Measurements from ENCODE around the gene TNRC6A. TPM values are rescaled to one million over a fixed set of nuclear protein-coding genes. Genes with fewer than 3 reads are reported as not detected.
A peak's percentile ranks its signal among the peaks of the same experiment; 100 is the strongest.

Gene TNRC6A
- total RNA-seq, 2 donors from 2014 or later: 81.5 to 84.7 TPM

DNA sequence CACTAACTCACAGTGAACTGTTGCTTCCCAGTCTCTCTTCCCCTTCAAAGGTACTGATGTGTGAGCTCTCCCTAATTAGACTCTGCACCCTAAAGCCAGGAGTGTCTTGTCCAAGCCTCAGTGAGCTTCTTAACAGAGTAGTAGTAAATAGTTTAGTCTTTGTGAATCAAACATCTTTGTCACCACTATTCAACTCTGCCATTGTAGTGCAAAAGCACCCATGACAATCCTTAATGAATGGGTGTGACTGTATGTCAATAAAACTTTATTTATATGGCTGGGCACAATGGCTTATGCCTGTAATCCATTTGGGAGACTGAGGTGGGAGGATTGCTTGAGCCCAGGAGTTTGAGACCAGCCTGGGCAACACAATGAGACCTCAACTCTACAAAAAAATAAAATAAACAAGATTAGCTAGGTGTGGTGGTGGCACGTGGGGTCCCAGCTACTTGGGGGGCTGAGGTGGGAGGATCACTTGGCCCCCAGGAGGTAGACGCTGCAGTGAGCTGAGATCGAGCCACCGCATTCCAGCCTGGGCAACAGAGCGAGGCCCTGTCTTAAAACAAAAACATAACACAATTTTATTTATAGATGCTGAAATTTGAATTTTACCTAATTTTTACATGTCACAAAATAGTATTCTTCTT, 45.5 kb upstream of the TNRC6A start:
- Histone ChIP-seq H3K9me3 (ENCODE audit: control insufficient read depth, low read length) (no peaks in the 10 kb centered on the region), H3K27me3 (ENCODE audit: control insufficient read depth, insufficient read depth, low read length, poor library complexity, severe bottlenecking) (no peaks in the 10 kb centered on the region), H3K4me3 (ENCODE audit: low read length) (no peak overlapping the region), H3K4me1 (ENCODE audit: control insufficient read depth, insufficient read depth, low read length) (no peaks in the 10 kb centered on the region), H3K27ac (ENCODE audit: low read depth, low read length) (no peak overlapping the region), H3K9ac (ENCODE audit: extremely low read depth, low read length, poor library complexity, severe bottlenecking) (no peak overlapping the region), H3K36me3 (ENCODE audit: control insufficient read depth, insufficient read depth, low read length) (no peaks in the 10 kb centered on the region)
- H3K27me3 Mint-ChIP-seq (ENCODE audit: insufficient read depth): no peaks in the 10 kb centered on the region
- WGBS, 2 experiments (ENCODE audit: insufficient coverage in 1 of 2, insufficient read length in 1 of 2): 52% methylated on average over 2 of the region's 5 CpGs; no CpG with 5 or more reads in 1 of the 2 experiments
- no peaks in the 10 kb centered on the region for H3K9me3 Mint-ChIP-seq
- no peak for DNase-seq
- TF ChIP-seq, protein P1, sequence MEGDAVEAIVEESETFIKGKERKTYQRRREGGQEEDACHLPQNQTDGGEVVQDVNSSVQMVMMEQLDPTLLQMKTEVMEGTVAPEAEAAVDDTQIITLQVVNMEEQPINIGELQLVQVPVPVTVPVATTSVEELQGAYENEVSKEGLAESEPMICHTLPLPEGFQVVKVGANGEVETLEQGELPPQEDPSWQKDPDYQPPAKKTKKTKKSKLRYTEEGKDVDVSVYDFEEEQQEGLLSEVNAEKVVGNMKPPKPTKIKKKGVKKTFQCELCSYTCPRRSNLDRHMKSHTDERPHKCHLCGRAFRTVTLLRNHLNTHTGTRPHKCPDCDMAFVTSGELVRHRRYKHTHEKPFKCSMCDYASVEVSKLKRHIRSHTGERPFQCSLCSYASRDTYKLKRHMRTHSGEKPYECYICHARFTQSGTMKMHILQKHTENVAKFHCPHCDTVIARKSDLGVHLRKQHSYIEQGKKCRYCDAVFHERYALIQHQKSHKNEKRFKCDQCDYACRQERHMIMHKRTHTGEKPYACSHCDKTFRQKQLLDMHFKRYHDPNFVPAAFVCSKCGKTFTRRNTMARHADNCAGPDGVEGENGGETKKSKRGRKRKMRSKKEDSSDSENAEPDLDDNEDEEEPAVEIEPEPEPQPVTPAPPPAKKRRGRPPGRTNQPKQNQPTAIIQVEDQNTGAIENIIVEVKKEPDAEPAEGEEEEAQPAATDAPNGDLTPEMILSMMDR (conservative IDR thresholded peaks at IDR 0.05): no peak
- H3K4me3 Mint-ChIP-seq: no peak overlapping the region
- peaks cover 15% of the 10 kb centered on the region for H3K4me1 Mint-ChIP-seq
- H3K27ac Mint-ChIP-seq: peak overlapping the region; percentile 12
- no peaks in the 10 kb centered on the region for H3K36me3 Mint-ChIP-seq (ENCODE audit: low read depth)

DNA sequence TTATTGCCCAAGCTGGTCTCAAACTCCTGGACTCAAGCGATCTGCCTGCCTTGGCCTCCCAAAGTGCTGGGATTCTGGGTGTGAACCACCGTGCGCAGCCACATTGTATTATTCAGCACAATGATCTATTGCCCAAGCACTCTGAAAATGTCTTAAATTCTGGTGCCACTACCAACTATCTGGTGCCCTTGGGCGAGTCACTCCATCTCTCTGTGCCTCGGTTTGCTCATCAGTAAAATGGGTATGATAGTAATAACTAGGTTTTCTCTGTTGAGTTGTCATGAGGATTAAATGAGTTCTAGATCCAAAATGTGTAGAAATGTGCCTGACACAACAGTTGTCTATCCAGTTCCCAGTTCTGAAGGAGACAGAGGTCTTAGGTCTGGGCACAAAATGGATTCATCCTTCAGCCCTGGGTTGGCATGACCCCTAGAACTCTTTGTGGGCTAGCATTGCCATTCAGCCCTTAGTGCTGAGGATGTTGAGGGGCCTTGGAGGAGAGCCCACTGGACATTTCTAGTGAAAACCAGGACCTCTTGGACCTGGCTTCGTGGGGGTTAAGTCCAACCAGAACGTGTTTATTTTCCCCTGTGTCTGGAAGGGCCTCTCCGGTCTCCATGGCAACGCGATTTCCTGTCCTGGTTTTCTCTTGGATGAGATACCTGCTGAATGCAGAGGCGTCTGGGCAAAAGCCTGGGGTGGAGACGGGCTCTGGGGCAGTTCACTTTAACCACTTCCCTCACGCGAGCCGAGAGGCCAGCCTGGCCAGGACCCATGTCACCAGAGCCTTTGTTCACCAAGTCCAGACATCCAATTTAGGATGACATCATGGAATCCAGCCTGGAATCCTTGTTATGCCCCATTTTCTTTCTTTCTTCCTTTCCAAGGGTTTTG, 43.7 kb upstream of the TNRC6A start:
- H3K27ac Mint-ChIP-seq: peak overlapping the region; percentile 87
- no peaks in the 10 kb centered on the region for H3K9me3 ChIP-seq (ENCODE audit: control insufficient read depth, low read length)
- peak; percentile 82 for DNase-seq
- H3K27me3 Mint-ChIP-seq (ENCODE audit: insufficient read depth): no peaks in the 10 kb centered on the region
- H3K4me3 Mint-ChIP-seq: no peak overlapping the region
- 72 to 74% methylated on average over 8 to 15 of the region's 15 CpGs for WGBS, 2 experiments (ENCODE audit: insufficient coverage in 1 of 2, insufficient read length in 1 of 2)
- H3K36me3 Mint-ChIP-seq (ENCODE audit: low read depth): no peaks in the 10 kb centered on the region
- H3K27ac ChIP-seq (ENCODE audit: low read depth, low read length): peak overlapping the region; percentile 89
- H3K9ac ChIP-seq (ENCODE audit: extremely low read depth, low read length, poor library complexity, severe bottlenecking): no peak overlapping the region
- H3K4me1 Mint-ChIP-seq: peaks cover 16% of the 10 kb centered on the region
- H3K9me3 Mint-ChIP-seq: no peaks in the 10 kb centered on the region
- no peaks in the 10 kb centered on the region for H3K4me1 ChIP-seq (ENCODE audit: control insufficient read depth, insufficient read depth, low read length)
- H3K4me3 ChIP-seq (ENCODE audit: low read length): no peak overlapping the region
- H3K36me3 ChIP-seq (ENCODE audit: control insufficient read depth, insufficient read depth, low read length): no peaks in the 10 kb centered on the region
- TF ChIP-seq, protein P1 (conservative IDR thresholded peaks at IDR 0.05): no peak
- no peaks in the 10 kb centered on the region for H3K27me3 ChIP-seq (ENCODE audit: control insufficient read depth, insufficient read depth, low read length, poor library complexity, severe bottlenecking)

GRCh38 chr16:24686678-24687077, 42.8 kb upstream of the TNRC6A start:
- no peak for DNase-seq
- H3K4me1 ChIP-seq (ENCODE audit: control insufficient read depth, insufficient read depth, low read length): no peaks in the 10 kb centered on the region
- WGBS, 2 experiments (ENCODE audit: insufficient coverage in 1 of 2, insufficient read length in 1 of 2): 70 to 76% methylated on average over 9 of the region's 9 CpGs

More at GRCh38 chr16:24686678-24687077, 42.8 kb upstream of the TNRC6A start:
- H3K27me3 ChIP-seq (ENCODE audit: control insufficient read depth, insufficient read depth, low read length, poor library complexity, severe bottlenecking): no peaks in the 10 kb centered on the region
- no peaks in the 10 kb centered on the region for H3K27me3 Mint-ChIP-seq (ENCODE audit: insufficient read depth)
- no peak overlapping the region for H3K4me3 Mint-ChIP-seq
- H3K9me3 Mint-ChIP-seq: no peaks in the 10 kb centered on the region
- H3K27ac Mint-ChIP-seq: no peak overlapping the region
- H3K9me3 ChIP-seq (ENCODE audit: control insufficient read depth, low read length): no peaks in the 10 kb centered on the region
- peak overlapping the region; percentile 89 for H3K27ac ChIP-seq (ENCODE audit: low read depth, low read length)
- no peaks in the 10 kb centered on the region for H3K36me3 Mint-ChIP-seq (ENCODE audit: low read depth)
- no peak overlapping the region for H3K9ac ChIP-seq (ENCODE audit: extremely low read depth, low read length, poor library complexity, severe bottlenecking)
- H3K36me3 ChIP-seq (ENCODE audit: control insufficient read depth, insufficient read depth, low read length): no peaks in the 10 kb centered on the region
- no peak overlapping the region for H3K4me3 ChIP-seq (ENCODE audit: low read length)
- peaks cover 16% of the 10 kb centered on the region for H3K4me1 Mint-ChIP-seq
- TF ChIP-seq, protein P1 (conservative IDR thresholded peaks at IDR 0.05): no peak

All from endodermal cell (in vitro differentiated cells).